Endodermal cell (in vitro differentiated cells): Measurements from ENCODE around the gene RFX7. TPM values are rescaled to one million over a fixed set of nuclear protein-coding genes. Genes with fewer than 3 reads are reported as not detected.

Experiments
- DNase-seq: peaks from one replicate; pipeline ENCODE4 v3.0.0-alpha.2; 2017
- H3K27ac ChIP-seq: 2 replicates; pipeline ENCODE4 v1.5.1; 2013; ENCODE audit warnings: mild to moderate bottlenecking, low read depth, low read length, moderate library complexity
- H3K27me3 ChIP-seq: 2 replicates; pipeline ENCODE4 v1.6.1; 2013; ENCODE audit warnings: mild to moderate bottlenecking, low read length, moderate library complexity; ENCODE audit not compliant: insufficient read depth, control insufficient read depth, poor library complexity, severe bottlenecking
- H3K36me3 ChIP-seq: 2 replicates; pipeline ENCODE4 v1.7.0; 2013; ENCODE audit warnings: mild to moderate bottlenecking, low read length, moderate library complexity; ENCODE audit not compliant: control insufficient read depth, insufficient read depth
- H3K4me1 ChIP-seq: one replicate; pipeline ENCODE4 v1.7.0; 2013; ENCODE audit warnings: low read length; ENCODE audit not compliant: control insufficient read depth, insufficient read depth
- H3K4me3 ChIP-seq: 2 replicates; pipeline ENCODE4 v1.5.1; 2013; ENCODE audit warnings: mild to moderate bottlenecking, low read length, moderate library complexity
- H3K9ac ChIP-seq: 2 replicates; pipeline ENCODE4 v1.6.1; 2013; ENCODE audit warnings: mild to moderate bottlenecking, low read length, moderate library complexity; ENCODE audit not compliant: poor library complexity, severe bottlenecking; ENCODE audit errors: extremely low read depth
- H3K9me3 ChIP-seq: 2 replicates; pipeline ENCODE4 v1.6.1; 2013; ENCODE audit warnings: mild to moderate bottlenecking, low read length, moderate library complexity; ENCODE audit not compliant: control insufficient read depth
- H3K27ac Mint-ChIP-seq: 2 replicates; pipeline ENCODE4 v1.8.0; 2020; ENCODE audit warnings: mixed read lengths
- H3K27me3 Mint-ChIP-seq: 2 replicates; pipeline ENCODE4 v1.8.0; 2021; ENCODE audit warnings: mild to moderate bottlenecking, mixed read lengths; ENCODE audit not compliant: insufficient read depth
- H3K36me3 Mint-ChIP-seq: 2 replicates; pipeline ENCODE4 v1.8.0; 2020; ENCODE audit warnings: low read depth, mixed read lengths
- H3K4me1 Mint-ChIP-seq: 2 replicates; pipeline ENCODE4 v1.8.0; 2020; ENCODE audit warnings: mixed read lengths
- H3K4me3 Mint-ChIP-seq: 2 replicates; pipeline ENCODE4 v1.8.0; 2020; ENCODE audit warnings: mild to moderate bottlenecking, moderate library complexity, mixed read lengths
- H3K9me3 Mint-ChIP-seq: 2 replicates; pipeline ENCODE4 v1.8.0; 2020; ENCODE audit warnings: mild to moderate bottlenecking, mixed read lengths
- WGBS, 2 experiments: methylation state at CpG; one replicate each; pipeline versions ENCODE4 v1.1.5 to v1.1.7; 2013; ENCODE audit warnings: missing lambda C conversion rate in 2 of 2, mixed read lengths in 1 of 2; ENCODE audit not compliant: insufficient coverage in 1 of 2, insufficient read length in 1 of 2; 5-methylcytosine and 5-hydroxymethylcytosine counted together
- total RNA-seq, 2 donors: library from RNA; stranded (reverse); fragmentation: NEBNext Ultra II Directional in 1 of 2; extraction: Animal tissue kit (Norgen Biotek cat#: 25700) in 1 of 2; gene quantifications; 2 replicates in 1 of 2; 3 replicates in 1 of 2; pipeline ENCODE4 v1.2.1, GENCODE V29; 2021
- TF ChIP-seq, protein P1 (sequence below): fragments of 200-600 bp; sonication (generic); conservative IDR thresholded peaks from 2 replicates; pipeline ENCODE4 v1.5.0; 2021; ENCODE audit warnings: antibody characterized with exemption, mild to moderate bottlenecking

RFX7 gene
- total RNA-seq, 2 donors from 2014 or later: 19.3 to 25.3 TPM

DNA sequence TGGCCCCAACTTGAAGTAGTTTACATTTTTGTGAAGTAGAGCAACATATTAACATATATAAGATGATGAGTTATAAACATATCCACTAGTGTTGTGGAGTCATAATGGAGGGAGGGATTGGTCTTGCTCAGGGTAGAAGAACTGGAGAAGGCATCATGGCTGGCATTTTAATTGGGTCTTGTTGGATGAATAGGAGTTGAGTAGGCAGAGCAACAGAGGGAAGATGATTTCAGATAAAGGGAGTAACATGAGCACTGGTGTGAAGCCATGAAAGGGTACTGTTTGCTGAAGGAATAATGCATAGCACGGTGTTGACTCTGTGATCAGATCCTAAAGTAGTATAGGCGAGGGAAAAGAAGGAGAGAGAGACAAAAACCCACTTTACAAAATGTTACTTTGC, 3.6 kb upstream of the RFX7 start:
- 73 to 100% methylated on average over 1 to 2 of the region's 2 CpGs for WGBS, 2 experiments
- no peaks in the 10 kb centered on the region for H3K36me3 Mint-ChIP-seq
- TF ChIP-seq, protein P1, sequence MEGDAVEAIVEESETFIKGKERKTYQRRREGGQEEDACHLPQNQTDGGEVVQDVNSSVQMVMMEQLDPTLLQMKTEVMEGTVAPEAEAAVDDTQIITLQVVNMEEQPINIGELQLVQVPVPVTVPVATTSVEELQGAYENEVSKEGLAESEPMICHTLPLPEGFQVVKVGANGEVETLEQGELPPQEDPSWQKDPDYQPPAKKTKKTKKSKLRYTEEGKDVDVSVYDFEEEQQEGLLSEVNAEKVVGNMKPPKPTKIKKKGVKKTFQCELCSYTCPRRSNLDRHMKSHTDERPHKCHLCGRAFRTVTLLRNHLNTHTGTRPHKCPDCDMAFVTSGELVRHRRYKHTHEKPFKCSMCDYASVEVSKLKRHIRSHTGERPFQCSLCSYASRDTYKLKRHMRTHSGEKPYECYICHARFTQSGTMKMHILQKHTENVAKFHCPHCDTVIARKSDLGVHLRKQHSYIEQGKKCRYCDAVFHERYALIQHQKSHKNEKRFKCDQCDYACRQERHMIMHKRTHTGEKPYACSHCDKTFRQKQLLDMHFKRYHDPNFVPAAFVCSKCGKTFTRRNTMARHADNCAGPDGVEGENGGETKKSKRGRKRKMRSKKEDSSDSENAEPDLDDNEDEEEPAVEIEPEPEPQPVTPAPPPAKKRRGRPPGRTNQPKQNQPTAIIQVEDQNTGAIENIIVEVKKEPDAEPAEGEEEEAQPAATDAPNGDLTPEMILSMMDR: no peak
- H3K27me3 ChIP-seq: peaks cover 55% of the 10 kb centered on the region
- H3K27ac Mint-ChIP-seq: no peak overlapping the region
- H3K36me3 ChIP-seq: no peaks in the 10 kb centered on the region
- no peaks in the 10 kb centered on the region for H3K9me3 Mint-ChIP-seq
- H3K27me3 Mint-ChIP-seq: peaks cover 62% of the 10 kb centered on the region
- DNase-seq: no peak
- no peaks in the 10 kb centered on the region for H3K9me3 ChIP-seq
- no peak overlapping the region for H3K27ac ChIP-seq
- H3K4me3 ChIP-seq: no peak overlapping the region
- H3K9ac ChIP-seq: no peak overlapping the region
- H3K4me1 ChIP-seq: peaks cover 7% of the 10 kb centered on the region
- H3K4me1 Mint-ChIP-seq: peaks cover 31% of the 10 kb centered on the region
- no peak overlapping the region for H3K4me3 Mint-ChIP-seq

DNA sequence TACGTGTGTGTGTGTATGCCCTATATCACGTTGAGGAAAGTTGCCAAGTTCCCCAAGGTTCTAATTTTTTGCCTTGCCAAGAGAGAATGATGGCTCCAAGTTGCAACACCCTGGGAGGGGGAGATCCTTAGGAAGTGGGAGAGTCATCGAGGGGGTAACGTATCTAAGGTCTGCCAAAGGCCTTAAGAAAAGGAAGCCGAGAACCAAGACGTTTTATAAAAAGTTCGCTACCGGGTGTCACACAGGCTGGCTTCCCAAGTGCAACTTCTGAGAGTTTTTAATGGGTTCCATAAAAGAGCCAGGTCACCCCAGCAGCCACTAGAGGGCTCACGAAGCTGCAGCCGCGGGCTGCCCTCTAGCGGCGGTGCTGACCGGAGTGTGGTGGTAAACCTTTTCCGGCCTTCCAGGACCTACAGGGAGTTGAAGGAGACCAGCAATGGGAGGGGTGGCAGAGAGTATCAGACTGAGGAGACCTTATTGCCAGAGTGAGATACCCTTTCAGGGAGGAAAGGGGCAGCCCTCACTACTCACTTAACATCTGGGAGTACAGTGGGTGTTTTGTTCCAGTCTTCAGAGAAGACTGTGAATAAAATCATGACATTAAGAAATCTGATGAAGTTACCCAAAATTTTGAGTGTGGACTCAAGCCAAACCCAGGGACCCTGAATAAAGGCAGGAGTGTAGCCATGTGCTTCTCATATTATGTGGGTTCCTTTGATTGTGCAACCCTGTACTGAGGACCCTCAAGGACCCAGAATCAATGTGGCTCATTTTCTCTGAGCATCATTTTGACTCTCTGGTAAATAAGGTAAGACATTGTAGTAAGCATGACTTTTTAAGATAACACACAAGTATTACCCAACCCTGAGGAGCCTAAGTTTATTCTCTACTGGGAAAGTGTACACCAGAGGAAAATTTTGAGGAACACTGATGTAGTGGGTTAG, 2.5 kb upstream of the RFX7 start:
- TF ChIP-seq, protein P1: peak; percentile 100
- H3K36me3 Mint-ChIP-seq: no peaks in the 10 kb centered on the region
- DNase-seq: peak; percentile 97
- H3K9me3 ChIP-seq: no peaks in the 10 kb centered on the region
- peaks cover 53% of the 10 kb centered on the region for H3K27me3 Mint-ChIP-seq
- peak overlapping the region; percentile 59 for H3K4me3 ChIP-seq
- no peak overlapping the region for H3K9ac ChIP-seq
- H3K4me1 Mint-ChIP-seq: peaks cover 33% of the 10 kb centered on the region
- H3K27ac ChIP-seq: no peak overlapping the region
- no peaks in the 10 kb centered on the region for H3K9me3 Mint-ChIP-seq
- no peaks in the 10 kb centered on the region for H3K36me3 ChIP-seq
- H3K4me3 Mint-ChIP-seq: peak overlapping the region; percentile 49
- H3K27me3 ChIP-seq: peaks cover 48% of the 10 kb centered on the region
- 8 to 18% methylated on average over 8 to 15 of the region's 15 CpGs for WGBS, 2 experiments
- H3K27ac Mint-ChIP-seq: no peak overlapping the region
- H3K4me1 ChIP-seq: peaks cover 5% of the 10 kb centered on the region

DNA sequence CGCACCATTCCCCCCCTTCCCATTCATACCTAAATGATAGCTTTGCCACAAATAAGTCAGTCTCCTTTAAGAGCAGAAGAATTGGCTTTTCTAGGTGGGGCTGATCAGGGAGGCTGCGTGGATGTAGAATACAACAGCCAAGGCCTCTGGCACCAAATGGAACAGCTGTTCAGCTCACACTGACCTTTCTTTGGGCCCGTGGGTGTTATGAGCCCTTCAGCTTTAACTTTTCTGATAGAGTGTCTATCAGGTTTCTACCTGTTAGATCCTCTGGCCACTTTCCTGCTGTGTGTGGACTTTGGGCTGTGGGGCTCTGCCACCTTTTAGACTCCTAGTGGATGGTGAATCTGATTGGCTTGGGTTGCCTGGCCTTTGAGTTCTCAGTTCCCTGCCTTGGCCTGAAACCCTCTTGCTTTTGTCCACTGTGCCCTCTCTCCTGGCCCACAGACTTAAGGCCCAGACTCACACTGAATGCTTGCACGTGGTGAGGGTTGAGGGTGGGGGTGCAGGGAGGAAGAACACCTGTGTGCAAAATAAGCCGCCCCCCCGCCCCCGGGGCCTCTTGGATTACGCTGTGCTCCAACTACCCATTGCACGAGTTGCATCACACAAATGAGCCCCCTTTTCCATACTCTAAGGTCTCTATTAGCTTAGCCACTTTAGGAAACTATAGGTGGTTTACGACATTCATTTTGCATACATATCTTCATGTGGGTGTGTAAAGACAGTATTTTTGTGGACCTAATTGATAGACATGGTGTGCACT, 1.3 kb upstream of the RFX7 start:
- H3K36me3 Mint-ChIP-seq: no peaks in the 10 kb centered on the region
- H3K27me3 Mint-ChIP-seq: peaks cover 41% of the 10 kb centered on the region
- H3K4me1 Mint-ChIP-seq: peaks cover 31% of the 10 kb centered on the region
- Histone ChIP-seq H3K27ac (peak overlapping the region; percentile 75), H3K27me3 (peaks cover 36% of the 10 kb centered on the region), H3K36me3 (no peaks in the 10 kb centered on the region), H3K9me3 (no peaks in the 10 kb centered on the region), H3K9ac (no peak overlapping the region), H3K4me3 (no peak overlapping the region), H3K4me1 (peaks cover 2% of the 10 kb centered on the region)
- WGBS, 2 experiments: 69 to 71% methylated on average over 3 to 9 of the region's 10 CpGs
- H3K4me3 Mint-ChIP-seq: peak overlapping the region; percentile 87
- DNase-seq: peak; percentile 64
- H3K9me3 Mint-ChIP-seq: no peaks in the 10 kb centered on the region
- H3K27ac Mint-ChIP-seq: no peak overlapping the region
- TF ChIP-seq, protein P1: no peak
